ENCODE measurements around the gene CD82.
A peak's percentile ranks its signal among the peaks of the same experiment; 100 is the strongest.

CD82 gene, protein sequence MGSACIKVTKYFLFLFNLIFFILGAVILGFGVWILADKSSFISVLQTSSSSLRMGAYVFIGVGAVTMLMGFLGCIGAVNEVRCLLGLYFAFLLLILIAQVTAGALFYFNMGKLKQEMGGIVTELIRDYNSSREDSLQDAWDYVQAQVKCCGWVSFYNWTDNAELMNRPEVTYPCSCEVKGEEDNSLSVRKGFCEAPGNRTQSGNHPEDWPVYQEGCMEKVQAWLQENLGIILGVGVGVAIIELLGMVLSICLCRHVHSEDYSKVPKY

GRCh38 chr11:44565211-44565952, at the start of gene CD82:
CD82 (plus strand) TSS chr11:44565663; CDS start chr11:44594663, 29,000 bp downstream.
- Histone ChIP-seq H3K9ac (ENCODE audit: insufficient read length) (peak within 1 kb of the TSS; percentile 77), H3K36me3 (ENCODE audit: insufficient read depth, low read length) (no peaks in the 10 kb centered on the region), H3K27ac (peak within 1 kb of the TSS; percentile 90), H3K4me3 (peak within 1 kb of the TSS; percentile 84), H3K9me3 (ENCODE audit: low read depth, low read length) (no peaks in the 10 kb centered on the region)
- no peak for TF ChIP-seq EZH2 (IDR thresholded peaks at IDR 0.05)
- TF ChIP-seq FOXP2 (optimal IDR thresholded peaks at IDR 0.05; ENCODE audit: control extremely low read depth, extremely low read length, insufficient read depth) = no peak
- TF ChIP-seq POLR2AphosphoS5 (IDR thresholded peaks at IDR 0.05; ENCODE audit: borderline replicate concordance, low read depth, low read length) = no peak
- DNase-seq (ENCODE audit: low read depth, low spot score) = peak; percentile 72

- no peak for DNase-seq (ENCODE audit: low read depth, low spot score)
- Histone ChIP-seq H3K27ac (no peak overlapping the region), H3K36me3 (ENCODE audit: insufficient read depth, low read length) (no peaks in the 10 kb centered on the region), H3K4me3 (no peak overlapping the region), H3K9me3 (ENCODE audit: low read depth, low read length) (no peaks in the 10 kb centered on the region), H3K9ac (ENCODE audit: insufficient read length) (no peak overlapping the region)
- no peak for TF ChIP-seq POLR2AphosphoS5 (IDR thresholded peaks at IDR 0.05; ENCODE audit: borderline replicate concordance, low read depth, low read length)
- no peak for TF ChIP-seq FOXP2 (optimal IDR thresholded peaks at IDR 0.05; ENCODE audit: control extremely low read depth, extremely low read length, insufficient read depth)
- no peak for TF ChIP-seq EZH2 (IDR thresholded peaks at IDR 0.05)
Observed at GRCh38 chr11:44516688-44517507, 48.6 kb upstream of the CD82 start.

- DNase-seq (ENCODE audit: low read depth, low spot score) = no peak
- TF ChIP-seq POLR2AphosphoS5 (IDR thresholded peaks at IDR 0.05; ENCODE audit: borderline replicate concordance, low read depth, low read length) = no peak
- TF ChIP-seq EZH2 (IDR thresholded peaks at IDR 0.05) = no peak
- no peak for TF ChIP-seq FOXP2 (optimal IDR thresholded peaks at IDR 0.05; ENCODE audit: control extremely low read depth, extremely low read length, insufficient read depth)
- no peaks in the 10 kb centered on the region for H3K36me3 ChIP-seq (ENCODE audit: insufficient read depth, low read length)
- H3K9me3 ChIP-seq (ENCODE audit: low read depth, low read length) = no peaks in the 10 kb centered on the region
- no peak overlapping the region for H3K27ac ChIP-seq
- H3K9ac ChIP-seq (ENCODE audit: insufficient read length) = no peak overlapping the region
- no peak overlapping the region for H3K4me3 ChIP-seq
Observed at GRCh38 chr11:44517541-44517940, 47.9 kb upstream of the CD82 start.

DNA sequence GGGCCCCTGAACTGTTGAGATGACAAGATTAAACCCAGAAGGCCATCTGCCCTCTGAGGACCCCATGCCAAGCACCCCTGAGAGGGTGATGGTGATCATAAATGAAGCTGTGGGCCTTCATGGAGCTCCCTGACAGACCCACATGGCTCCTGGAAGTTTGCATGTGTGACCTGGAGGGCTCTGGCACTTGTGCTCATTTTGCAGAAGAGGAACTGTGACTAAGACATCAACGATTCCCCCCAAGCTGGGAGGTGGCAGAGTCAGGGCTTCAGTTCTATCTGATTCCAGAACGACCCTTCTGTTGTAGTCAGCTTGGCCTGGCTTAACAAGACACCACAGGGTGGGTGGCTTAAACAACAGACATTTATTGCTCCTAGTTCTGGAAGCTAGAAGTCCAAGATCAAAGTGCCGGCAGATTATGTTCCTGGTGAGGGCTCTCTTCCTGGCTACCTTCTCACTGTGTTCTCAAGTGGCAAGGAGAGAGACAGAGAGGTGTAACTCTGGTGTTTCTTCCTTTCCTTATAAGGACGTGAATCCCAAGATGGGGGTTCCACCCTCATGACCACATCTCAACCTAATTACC, 46.4 kb upstream of the CD82 start:
- no peak for DNase-seq (ENCODE audit: low read depth, low spot score)
- H3K27ac ChIP-seq = no peak overlapping the region
- H3K36me3 ChIP-seq (ENCODE audit: insufficient read depth, low read length) = no peaks in the 10 kb centered on the region
- no peaks in the 10 kb centered on the region for H3K9me3 ChIP-seq (ENCODE audit: low read depth, low read length)
- H3K4me3 ChIP-seq = no peak overlapping the region
- TF ChIP-seq POLR2AphosphoS5 (IDR thresholded peaks at IDR 0.05; ENCODE audit: borderline replicate concordance, low read depth, low read length) (no peak), EZH2 (IDR thresholded peaks at IDR 0.05) (no peak), FOXP2 (optimal IDR thresholded peaks at IDR 0.05; ENCODE audit: control extremely low read depth, extremely low read length, insufficient read depth) (no peak)
- H3K9ac ChIP-seq (ENCODE audit: insufficient read length) = no peak overlapping the region

DNA sequence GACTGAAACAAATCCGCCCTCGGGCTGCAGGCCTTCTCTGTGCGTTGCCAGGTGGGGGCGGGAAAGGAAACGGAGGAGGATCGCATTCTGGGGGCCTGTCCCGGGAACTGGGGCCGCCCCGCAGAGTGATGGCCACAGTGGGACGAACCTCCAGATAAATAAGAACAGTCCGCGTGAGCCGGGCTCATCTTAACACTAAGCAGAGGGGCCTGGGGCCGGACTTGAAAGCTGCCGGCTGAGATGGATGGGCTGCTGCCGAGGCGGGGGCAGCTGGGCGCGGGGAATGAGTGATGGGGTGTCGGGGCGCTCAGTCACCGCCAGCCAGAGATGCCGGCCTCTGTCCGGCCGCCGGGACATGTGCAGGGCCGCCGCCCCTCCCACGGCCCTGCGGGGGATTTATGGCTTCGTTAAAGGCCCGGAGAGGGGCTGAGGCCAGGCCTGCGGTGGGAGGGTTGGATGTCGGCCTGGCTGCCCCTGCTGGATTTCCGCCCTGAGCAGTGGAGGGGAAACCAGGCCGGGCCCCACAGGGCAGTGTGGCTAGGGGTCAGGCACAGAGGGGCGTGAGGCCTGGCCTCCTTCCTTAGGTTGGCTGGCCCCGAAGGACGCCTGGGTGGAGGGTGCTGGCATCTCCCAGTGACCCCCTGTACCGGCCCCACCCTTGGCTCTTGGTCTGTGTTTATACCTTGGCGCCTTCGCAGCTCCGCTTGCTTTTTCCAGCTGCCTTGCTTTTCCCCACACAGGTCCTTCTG, 45.3 kb upstream of the CD82 start:
- Histone ChIP-seq H3K9me3 (ENCODE audit: low read depth, low read length) (no peaks in the 10 kb centered on the region), H3K9ac (ENCODE audit: insufficient read length) (no peak overlapping the region), H3K4me3 (no peak overlapping the region), H3K27ac (no peak overlapping the region), H3K36me3 (ENCODE audit: insufficient read depth, low read length) (no peaks in the 10 kb centered on the region)
- no peak for DNase-seq (ENCODE audit: low read depth, low spot score)
- no peak for TF ChIP-seq POLR2AphosphoS5 (IDR thresholded peaks at IDR 0.05; ENCODE audit: borderline replicate concordance, low read depth, low read length)
- no peak for TF ChIP-seq EZH2 (IDR thresholded peaks at IDR 0.05)
- no peak for TF ChIP-seq FOXP2 (optimal IDR thresholded peaks at IDR 0.05; ENCODE audit: control extremely low read depth, extremely low read length, insufficient read depth)

DNA sequence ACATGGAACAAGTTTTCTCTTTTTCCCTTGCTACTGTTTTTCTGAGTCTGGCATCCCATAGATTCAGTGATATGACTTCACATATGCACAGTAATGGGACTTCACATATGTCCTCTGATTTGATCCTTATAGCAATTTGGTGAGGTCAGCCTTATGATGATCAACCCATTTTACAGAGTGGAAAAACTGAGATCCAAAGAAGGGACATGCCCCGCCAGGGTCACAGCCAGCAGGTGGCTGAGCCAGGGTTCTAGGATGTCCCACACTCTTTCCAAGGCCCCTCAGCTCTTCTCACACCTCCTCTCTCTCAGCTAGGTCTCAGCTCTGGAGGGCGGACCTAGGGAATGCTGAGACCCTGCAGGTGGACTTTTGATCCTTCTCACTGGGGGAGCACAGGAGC, 44.3 kb upstream of the CD82 start:
- Histone ChIP-seq H3K9me3 (ENCODE audit: low read depth, low read length) (no peaks in the 10 kb centered on the region), H3K36me3 (ENCODE audit: insufficient read depth, low read length) (no peaks in the 10 kb centered on the region), H3K9ac (ENCODE audit: insufficient read length) (no peak overlapping the region), H3K27ac (no peak overlapping the region), H3K4me3 (no peak overlapping the region)
- no peak for DNase-seq (ENCODE audit: low read depth, low spot score)
- TF ChIP-seq FOXP2 (optimal IDR thresholded peaks at IDR 0.05; ENCODE audit: control extremely low read depth, extremely low read length, insufficient read depth) = no peak
- TF ChIP-seq POLR2AphosphoS5 (IDR thresholded peaks at IDR 0.05; ENCODE audit: borderline replicate concordance, low read depth, low read length) = no peak
- no peak for TF ChIP-seq EZH2 (IDR thresholded peaks at IDR 0.05)

- no peak overlapping the region for H3K9ac ChIP-seq (ENCODE audit: insufficient read length)
- H3K9me3 ChIP-seq (ENCODE audit: low read depth, low read length) = no peaks in the 10 kb centered on the region
- H3K4me3 ChIP-seq = no peak overlapping the region
- no peak for TF ChIP-seq EZH2 (IDR thresholded peaks at IDR 0.05)
- TF ChIP-seq FOXP2 (optimal IDR thresholded peaks at IDR 0.05; ENCODE audit: control extremely low read depth, extremely low read length, insufficient read depth) = no peak
- TF ChIP-seq POLR2AphosphoS5 (IDR thresholded peaks at IDR 0.05; ENCODE audit: borderline replicate concordance, low read depth, low read length) = no peak
- no peaks in the 10 kb centered on the region for H3K36me3 ChIP-seq (ENCODE audit: insufficient read depth, low read length)
- H3K27ac ChIP-seq = no peak overlapping the region
- no peak for DNase-seq (ENCODE audit: low read depth, low spot score)
Observed at GRCh38 chr11:44522294-44522693, 43.2 kb upstream of the CD82 start.

All from SK-N-MC (cell line).